ENCODE measurements around the gene ERCC6.

ERCC6 gene

DNA sequence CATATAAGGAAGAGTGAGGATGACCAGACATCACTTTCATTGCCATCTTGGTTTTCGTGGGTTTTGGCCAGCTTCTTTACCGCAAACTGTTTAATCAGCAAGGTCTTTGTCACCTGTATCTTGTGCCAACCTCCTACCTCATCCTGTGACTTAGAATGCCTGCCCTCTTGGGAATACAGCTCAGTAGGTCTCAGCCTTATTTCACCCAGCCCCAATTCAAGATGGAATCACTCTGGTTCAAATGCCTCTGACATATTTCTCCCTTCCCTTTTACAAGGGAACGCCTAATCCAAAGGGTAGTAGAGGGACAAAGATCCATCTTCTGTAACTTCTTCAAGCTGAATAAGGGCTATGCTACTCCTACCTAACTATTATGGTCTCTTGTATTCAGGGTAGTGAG is 4.7 kb upstream of the ERCC6 start:
- DNase-seq = no peak

DNA sequence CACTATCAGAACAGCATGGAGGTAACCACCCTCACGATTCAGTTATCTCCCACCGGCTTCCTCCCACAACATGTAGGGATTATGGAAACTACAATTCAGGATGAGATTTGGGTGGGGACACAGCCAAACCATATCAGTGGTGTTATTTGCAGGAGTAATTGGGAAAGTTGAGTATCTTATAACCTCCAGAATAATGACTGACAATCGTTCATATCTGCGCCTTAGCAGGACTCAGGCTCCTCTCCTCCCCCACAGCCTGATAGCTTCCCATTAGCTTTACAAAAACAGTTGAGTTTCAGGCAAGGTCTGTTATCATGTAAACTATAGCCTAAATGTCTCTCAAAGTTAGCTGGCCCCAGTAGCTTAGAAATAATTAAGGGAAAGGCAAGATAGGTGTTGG is 3.4 kb upstream of the ERCC6 start:
- no peak for DNase-seq

DNA sequence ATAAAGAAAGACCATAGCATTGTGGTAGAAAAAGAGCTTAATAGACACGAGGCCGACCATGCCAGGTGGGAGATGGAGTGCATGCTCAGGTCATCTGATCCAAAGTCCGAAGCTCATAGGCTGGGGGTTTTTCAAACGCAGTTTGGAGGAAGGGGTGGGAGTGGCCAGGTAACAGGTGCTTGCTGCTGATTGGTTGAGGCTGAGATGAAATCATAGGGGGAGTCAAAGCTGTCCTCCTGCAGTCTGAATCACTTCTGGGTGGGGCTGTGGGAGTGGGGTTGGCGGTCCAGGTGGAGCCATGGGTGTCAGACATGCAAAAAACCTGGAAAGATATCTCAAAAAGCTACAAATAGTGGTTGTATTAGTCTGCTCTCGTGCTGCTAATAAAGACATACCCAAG is 2.8 kb upstream of the ERCC6 start:
- no peak for DNase-seq

DNA sequence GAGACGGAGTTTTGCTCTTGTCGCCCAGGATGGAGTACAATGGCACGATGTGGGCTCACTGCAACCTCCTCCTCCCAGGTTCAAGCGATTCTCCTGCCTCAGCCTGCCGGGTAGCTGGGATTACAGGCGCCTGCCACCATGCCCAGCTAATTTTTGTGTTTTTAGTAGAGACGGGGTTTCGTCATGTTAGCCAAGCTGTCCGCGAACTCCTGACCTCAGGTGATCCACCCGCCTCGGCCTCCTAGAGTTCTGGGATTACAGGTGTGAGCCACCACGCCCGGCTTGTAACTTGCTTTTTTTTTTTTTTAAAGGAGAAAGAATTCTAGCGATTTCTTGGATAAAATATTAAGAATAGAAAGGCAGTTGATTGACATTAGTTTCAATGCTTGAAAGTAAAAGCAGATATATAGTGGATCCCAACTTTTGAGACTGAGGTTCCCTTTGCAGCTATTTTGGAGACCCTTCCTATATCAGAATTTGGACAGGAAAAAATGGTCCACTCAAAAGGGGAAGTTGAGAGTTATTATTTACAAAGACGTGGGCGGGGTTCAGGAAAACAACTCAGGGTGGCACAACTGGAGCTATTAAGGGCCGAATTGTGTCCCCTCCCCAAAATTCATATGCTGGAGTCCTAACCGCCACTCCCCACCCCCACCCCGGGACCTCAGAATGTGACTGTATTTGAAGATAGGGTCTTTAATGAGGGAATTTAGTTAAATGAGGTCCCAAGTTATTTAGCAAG is 1.3 kb upstream of the ERCC6 start:
- no peak for DNase-seq

DNA sequence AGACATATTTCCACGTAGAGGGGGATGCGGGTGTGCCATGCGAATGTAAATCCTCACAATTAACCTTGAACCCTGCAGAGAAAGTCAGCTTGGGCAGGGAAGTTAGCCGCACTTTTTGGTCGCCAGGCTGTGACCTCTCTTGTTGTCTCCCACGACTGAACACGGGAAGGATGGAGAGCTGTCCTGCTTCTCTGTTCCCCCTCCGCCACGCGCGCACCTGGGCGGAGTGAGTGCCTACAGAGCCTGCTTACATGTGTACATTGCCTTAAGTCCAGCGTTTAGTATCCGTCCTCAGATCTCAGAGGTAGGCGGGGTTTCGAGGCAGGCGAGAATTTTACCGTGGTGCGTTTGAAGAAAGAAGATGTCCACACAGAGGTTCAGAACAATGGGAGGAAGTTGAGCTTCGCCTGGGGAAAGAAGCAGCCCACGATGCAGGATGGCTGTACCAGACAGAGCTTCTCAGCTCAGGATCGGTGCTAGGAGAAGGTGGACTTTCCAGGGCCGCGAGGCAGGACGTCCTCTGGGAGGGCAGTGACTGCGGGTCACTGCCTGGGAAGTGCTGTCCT is 482 bp upstream of the ERCC6 start:
- DNase-seq = peak; percentile 0

DNA sequence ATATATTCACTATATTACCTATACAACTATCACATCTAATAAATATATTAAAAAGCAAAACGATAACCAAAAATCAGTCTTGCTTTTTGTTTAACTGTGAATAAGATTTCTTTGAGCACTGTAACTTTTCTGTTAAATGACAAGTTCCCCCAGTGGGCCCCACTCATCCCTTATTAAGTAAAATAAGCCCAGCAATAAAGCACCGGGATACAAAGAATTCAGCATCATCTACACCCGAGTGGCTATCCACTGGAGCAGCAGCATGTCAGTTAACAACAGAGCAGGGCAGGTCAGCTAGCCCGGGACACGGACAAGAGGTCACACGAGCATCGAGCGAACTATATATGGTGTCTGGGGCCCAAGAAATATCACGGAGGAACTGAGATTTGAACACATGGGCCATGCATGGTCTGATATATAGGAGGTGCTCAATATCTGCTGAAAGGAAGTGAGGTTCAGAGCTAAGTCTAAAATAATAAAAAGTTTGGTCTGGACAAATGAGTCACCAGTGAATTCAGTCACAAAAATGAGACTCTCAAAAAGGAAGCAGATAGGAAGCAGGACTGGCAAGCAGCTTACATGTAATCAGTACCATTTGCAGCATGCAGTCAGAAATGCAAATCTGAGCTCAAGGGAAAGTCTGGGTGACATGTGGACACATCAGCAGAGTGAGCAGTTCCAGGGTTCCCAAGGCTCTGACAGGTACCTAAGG is 4.1 kb downstream of the ERCC6 start:
- DNase-seq = no peak

DNA sequence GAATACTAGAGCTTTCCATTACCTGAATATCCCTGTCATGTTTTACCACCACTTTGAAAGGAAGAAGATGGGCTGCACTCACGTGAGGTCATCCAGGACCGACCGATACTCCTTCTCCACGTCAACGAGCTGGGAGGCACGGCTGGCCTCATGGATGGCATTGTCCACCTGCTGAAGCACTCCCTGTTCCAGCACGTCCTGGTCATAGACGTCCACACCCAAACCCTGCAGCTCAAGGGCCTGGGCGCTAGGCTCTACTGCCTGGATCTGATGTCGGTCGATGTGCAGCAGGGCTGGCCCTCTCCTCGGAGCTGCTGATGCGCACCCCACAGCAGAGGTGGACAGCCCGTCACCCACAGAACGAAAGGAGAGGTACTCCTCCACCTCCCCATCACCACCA is 6.5 kb downstream of the ERCC6 start:
- DNase-seq = no peak

DNA sequence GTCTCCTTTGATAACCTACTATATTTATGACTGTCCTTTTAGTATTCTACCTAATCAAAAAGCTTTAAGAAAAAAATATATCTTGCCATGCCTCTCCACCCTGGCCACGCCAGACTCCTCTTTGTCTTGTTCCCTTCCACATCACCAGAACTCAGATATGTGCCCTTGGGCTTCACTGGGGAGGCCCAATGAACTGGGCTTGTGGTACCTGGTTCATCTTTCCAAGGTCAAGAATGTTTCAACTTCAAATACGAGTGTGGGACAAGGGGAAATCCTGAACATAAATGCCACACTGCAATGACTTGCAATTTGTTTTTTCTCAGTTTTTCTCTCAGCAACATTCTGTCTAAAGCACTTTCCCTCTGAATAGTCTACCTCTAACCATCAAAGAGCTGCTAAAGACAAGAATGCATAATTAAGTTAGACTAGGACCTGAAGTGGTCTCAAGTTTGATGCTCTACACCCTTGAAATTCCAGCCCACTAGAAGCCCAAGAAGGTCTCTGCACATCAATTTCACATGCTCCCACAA is 9.9 kb downstream of the ERCC6 start:
- no peak for DNase-seq

DNA sequence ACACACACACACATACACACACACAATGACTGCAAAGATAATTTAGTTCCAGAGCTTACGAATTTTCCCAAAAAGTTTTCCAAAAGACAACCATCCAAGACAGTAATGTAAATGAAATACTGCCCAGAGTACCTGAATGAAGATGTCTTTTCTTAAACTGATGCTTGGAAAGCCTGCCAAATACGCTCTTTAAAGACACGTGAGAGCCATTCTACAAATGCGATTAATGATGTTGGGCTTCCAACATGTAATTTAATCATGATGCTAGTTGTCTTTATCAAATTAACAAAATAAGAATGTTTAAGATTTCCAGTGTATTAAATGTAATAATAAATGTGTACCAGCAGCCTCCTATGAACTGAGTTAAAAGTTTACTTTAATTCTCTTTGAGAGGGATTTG is 11.1 kb downstream of the ERCC6 start:
- DNase-seq = no peak

DNA sequence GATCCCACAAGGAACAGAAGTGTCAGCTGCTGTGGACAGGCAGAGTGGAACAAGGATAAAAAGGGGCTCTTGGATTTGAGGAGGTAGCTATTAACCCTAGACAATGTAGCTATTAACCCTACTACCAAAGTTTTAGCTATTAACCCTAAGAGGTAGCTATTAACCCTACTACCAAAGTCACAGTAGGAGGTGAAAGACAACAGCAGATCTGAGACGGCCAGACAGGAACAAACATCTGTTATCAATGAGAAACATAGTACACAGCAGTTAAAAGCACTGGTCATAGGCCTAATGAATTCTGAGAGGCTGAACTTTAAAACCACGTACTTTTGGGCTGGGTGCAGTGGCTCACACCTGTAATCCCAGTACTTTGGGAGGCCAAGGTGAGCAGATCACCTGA is 11.9 kb downstream of the ERCC6 start:
- no peak for DNase-seq

DNA sequence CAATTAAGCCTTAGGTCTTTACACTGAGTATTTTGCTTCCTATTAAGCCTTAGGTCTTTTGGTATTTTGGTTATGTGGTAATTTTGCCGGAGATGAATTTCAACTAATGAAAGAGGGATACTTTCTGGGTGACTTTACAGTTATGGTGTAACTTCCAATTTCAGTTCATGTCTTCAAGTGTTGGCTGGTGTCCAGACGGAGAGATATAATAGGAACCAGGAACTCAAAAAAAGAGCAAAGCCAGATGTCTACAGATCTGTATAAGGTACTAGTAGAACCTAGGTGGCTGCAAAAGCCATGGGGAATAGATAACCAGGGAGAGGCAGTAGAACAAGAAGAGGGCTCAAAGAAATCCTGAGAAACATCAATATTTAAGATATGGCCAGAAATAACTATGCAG is 12.3 kb downstream of the ERCC6 start:
- DNase-seq = no peak

DNA sequence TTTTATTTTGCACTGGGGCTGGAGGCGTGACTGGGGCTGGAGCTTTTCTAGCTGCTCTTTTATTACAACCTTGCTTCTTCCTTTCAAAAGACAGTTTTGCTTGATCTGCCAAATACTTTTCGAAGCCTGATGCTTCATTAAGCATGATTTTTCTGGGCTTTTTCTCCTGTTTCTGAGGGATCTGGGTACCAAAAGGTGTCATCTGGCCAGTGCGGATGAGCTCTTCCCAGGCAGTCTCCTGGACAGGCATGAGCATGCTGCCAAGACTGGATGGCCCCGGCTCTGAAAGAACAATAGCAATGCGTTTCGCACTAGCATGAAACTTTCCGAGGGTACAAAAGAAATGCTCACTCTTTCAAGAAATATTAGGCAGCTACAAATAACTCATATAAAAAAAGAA is 14.4 kb downstream of the ERCC6 start:
- no peak for DNase-seq

DNA sequence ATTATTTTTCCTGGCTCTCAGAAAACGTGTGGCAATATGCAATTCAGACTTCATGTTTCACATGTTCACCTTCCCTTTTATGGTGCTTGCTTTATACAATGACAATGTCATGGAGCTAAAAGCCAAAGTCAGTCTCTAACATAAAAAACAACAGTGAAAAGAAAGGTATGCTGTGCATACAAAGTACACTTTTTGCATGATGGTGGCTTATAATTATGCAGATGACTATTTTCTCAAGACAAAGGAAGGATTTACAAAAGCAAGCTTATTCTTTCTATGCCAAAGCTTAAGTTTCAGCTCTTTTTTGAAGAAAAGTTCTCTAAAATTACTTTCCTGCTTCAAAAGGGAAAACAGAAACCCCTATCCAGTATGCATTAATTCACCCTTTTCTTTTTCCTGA is 15.6 kb downstream of the ERCC6 start:
- no peak for DNase-seq

DNA sequence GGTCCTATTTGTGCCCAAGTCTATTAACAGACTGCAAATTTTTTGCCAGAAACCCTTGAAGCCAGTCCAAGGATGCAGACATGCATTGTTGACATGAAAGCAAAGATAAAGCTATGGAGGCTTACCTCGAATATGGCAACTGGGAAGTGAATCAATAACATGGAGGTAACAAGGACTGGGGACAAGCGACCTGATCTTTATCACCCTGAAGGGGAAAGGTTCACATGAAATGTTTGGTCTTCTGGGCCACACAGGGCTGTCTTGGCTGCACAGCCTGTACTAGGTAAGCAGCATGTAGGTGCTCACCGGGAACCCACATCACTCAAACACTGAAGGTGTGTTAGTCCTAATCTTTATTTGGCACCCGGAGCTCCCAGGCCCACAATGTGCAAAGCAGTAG is 17.9 kb downstream of the ERCC6 start:
- no peak for DNase-seq

DNA sequence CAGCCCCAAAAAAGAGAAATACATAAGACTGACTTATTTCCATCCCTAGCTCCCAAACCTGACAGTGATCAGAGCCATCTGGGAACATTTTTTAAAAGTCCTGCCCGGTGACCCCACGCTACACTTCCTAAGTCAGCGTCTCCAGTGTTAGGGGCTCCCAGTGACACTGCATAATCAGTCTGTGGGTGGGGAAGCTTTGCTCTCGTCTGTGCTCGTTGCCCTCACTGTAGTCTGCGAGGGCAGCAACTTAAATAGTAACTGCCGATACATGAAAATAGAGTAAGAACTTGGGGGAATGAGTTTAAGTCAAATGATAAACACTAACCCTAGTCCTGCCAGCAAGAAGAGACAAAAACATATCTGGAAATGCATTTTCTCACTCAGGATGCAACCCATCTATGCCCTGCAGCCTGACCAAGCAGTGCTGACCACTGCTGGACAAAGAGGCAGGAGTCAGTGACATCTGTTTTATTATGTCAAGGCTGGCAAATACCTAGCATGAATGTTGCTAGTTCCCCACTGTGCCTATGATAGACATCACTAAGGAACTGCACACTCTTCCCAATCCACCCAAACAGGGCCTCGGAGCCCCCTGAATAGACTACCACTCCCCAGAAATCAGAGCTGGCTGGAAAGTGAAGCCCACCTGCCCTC is 18.7 kb downstream of the ERCC6 start:
- no peak for DNase-seq

DNA sequence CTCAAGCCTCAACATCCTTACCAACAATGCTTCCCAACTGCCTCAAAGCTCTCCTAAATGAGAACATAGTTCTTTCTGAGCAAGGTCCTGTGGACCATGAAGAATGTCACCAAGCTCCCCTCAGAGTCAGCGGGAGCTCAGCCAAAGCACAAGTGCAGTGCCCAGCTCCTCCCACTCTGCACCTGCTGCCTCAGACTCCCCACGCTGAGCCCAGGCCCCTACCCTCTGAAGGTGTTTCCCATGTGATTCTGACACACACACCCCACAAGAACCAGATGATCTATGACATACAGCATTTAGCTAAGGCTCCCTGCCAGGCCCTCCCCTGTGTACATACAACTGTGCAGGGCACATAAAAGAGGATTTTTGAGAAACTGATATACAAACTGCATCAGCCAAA is 19.2 kb downstream of the ERCC6 start:
- DNase-seq = no peak

DNA sequence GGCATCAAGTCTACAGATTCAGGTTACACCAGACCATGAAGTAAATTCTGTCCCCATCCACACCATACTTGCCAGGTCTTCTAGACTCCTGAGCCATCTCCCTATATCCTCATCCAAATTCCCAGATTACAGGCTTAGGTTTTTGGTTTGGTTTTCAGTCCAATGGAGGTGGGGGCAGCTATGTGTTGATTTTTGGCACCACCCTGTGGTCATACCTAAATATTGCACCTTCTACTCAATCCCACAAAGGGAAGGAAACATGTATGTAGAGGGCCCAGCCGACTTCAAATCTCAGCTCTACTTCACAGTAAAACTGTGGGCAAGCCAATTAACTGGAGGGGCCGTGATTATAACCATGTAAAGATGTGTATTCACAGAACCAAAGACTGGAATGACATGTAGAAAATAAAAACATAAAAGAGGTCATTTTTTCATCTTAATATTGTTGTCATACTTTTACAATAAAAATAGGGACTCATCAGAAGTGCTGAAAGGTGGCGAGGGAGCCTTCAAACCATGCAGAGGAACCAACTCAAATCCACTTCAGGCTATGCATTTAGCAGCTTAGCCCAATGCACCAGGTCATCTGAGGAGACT is 19.8 kb downstream of the ERCC6 start:
- DNase-seq = no peak

DNA sequence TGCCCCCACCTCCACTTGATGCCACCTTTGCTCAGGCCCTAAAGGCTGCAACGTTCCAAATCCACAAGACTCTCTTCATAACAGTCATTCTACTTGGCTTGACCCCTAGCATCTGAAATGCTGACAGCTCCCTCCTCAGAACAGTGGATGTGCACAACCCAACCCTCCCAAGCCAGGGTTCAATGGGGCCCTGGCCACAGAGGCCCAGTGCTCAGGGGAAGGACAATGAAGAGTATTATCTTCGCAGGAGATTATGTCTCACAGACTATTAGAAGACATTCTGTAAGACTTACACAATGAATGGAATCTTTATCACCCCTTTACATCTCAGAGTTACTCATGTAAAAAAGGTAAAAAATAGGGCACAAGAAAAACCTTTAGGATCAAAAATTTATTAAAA is 20.4 kb downstream of the ERCC6 start:
- no peak for DNase-seq

DNA sequence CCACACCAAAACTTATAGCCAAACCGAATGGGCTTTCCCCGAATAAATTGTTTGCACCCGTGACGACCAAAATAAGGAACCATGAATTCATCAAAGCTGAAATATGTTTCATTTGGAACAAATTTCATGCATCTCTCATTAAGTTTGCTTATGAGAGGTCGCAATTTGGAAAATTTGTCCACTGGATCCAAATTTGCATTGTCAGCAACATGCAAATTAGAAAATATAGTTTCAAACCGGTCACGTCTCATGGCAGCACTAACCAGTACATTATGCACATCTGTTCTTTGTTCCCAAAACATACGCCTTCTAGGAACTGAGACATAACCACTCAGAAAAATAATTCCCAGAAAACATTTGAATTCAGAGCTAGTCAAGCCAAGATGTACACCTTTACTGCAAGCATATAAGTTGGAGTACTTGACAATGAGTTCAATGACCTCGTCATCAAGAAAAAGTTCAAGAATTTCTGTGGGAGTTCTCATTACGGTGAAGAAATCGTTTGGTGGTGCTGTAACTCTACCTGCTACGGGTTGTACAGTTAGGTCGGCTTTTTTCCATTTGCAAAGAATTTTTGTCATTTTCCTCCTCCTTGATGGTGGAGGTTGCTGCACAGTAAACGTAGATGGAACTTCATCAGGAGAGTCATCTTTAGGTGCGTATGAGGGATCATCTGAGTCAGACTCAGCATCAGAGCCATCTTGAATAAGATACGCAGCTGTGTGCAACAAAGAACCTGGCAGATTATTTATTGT is 22.5 kb downstream of the ERCC6 start:
- DNase-seq = no peak

DNA sequence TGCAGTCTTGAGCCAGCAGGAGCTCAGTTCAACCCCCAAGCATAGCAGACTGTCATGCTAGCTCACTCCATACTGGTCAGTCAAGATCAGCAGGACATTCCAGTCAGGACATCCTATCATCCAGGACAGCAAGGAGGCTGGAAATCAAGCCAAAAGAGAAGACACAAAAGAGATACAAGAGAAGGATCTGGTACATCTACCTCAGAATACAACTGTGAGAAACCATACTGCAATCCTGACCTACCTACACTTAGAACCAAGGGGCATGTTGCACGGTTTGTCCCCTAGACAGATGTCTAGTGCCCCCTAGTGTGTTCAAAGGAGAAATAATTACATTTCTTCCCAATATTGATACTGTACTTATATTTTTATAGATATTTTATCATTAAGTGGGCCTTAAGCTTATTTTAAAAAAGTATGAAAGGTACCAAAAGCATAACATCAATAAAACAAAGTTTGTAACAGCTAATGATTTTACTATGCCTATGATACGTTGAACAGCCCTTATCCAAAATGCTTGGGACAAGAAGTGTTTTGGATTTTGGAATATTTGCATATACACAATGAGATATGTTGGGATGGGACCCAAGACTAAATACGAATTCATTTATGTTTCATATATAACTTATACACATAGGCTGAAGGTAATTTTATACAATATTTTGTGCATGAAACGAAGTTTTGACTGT is 26.7 kb downstream of the ERCC6 start:
- DNase-seq = no peak

DNA sequence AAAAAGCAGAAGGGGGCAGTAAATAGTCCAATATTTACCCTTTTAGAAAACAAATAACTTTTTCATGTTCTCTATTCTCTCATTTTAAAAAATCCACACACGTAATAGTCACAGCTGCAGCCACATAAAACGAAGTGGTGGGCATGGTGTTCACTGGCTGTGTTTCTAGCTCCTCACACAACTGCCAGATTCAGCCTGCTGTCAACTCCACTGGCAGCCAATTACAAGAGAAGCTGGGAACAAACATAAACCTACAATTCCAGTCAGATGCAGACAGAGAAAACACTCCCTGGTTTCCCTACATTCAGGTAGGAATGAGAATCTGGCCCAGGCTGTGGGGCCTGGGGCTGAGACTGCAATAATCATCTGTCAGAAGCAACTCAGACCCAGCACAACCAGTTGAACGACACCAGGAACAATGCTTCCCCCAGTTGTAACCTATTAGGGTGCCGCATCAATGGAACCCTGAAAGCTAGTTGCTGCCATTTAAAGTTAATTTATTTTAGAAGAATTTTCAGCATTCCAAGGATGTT is 29.1 kb downstream of the ERCC6 start:
- no peak for DNase-seq

DNA sequence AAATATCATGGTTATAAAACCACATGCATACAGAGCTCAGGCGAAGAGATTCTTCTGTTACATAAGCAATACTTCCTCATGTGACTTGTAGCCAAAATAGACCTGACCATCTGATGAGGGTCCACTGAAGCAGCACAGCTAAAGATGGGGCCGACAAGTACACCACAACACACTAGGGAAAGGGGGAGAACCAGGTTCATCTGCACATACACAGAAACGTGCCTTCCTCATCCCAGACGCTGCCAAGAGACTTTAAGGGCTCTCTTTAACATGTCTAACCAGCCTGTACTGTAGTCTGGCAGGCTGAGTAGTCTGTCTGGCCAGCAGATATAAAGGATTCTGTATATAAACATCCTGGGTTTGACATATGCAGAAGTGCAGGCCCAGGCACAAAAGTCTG is 30.3 kb downstream of the ERCC6 start:
- DNase-seq = no peak
